ENCODE data around the gene SLF2. TPM values are rescaled to one million over a fixed set of nuclear protein-coding genes. Genes with fewer than 3 reads are reported as not detected.
"Not testable (repeated sequence)": the region's sequence is repeated elsewhere in the genome, so short reads cannot be mapped to it uniquely, and the experiment has no call there.

Gene SLF2
- total RNA-seq, 1 donor from 2014 or later, result 61.9 TPM

DNA sequence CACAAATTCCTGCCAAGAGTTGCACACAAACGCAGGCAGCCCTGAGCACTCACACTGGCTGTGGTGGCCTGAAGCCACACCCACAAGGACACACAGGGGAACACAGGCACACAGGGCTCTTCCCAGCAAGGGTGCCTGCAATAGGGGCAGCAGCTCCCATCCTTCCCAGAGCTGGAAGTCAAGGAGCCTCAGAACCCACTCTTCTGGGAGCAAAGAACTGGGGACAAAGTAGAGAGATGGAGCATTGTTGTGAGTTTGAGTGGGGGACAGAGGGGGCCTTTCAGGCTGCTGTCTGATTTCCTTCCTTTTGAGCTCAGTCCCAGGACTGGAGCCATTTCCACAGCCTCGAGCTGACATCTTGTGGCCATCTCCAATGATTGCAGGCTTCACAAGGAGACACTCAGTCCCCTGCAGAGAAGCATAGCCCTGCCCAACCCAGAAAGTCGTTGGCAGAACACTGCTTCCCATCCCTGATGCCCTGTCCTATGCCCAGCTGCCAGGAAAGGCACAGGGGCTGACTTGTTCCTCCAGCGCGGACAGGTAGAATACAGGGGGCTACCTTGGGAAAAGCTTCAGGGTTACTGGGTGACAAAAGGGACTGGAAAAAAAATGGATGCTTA lies 34.4 kb upstream of the SLF2 start:
- DNase-seq, result peak; percentile 26

DNA sequence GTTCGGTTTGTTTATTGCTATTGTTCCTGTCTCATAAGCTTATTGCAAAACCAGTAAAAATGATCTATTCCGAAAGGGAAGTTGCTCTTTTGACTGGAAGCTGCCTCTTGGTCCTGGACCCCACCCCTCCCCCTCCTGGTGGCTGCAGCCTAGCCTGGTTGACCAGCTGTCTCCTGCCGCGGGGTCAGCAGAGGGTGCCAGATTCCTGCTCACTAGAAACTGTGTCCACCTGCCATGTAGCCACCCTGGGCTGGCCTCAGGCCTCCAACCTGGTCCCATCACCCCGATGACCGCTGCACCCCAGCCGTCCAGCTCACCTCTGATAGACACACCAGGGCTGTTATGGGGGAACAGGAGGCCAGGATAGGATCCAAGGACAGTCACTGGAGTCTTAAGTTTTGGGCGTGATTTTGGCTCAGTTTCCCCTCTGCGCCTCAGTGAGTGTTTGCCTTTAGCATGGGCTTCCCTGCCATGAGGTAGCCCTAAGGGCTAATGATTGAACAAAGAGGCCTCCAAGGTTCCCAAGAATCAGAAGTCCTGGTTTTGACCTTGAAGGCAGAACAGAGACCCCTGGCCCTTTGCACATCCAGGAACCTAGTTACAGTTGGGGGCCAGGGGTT lies 32.9 kb upstream of the SLF2 start:
- no peak for DNase-seq

DNA sequence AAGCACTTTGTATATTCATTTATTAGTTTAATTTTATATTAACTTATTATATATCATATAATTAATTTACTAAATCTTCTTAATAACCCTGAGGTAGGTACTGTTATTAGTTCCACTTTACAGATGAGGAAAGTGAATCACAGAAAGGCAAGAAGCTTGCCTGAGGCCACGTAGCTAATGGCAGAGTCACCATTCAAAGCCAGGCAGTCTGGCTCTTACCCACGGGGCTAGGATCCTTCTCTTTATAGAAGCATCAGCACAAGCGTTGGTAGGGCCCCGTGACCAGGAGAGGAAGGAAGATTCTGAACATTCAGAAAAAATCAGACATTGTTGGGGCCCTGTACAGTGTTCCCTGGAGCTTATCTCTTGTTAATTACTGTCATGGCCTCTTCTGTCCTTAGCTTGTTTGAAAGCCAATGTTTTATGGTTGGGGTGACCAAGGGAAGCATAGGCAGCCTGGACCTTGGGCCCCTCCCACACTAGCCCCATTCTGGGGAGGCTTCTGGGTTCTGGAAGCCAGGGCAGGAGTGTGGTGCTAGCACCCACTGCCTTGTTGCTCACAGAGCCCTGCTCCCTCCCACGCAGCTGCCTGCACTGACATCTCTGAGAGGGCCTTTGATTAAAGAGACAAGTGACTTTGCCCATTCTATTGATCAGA lies 31.1 kb upstream of the SLF2 start:
- no peak for DNase-seq

DNA sequence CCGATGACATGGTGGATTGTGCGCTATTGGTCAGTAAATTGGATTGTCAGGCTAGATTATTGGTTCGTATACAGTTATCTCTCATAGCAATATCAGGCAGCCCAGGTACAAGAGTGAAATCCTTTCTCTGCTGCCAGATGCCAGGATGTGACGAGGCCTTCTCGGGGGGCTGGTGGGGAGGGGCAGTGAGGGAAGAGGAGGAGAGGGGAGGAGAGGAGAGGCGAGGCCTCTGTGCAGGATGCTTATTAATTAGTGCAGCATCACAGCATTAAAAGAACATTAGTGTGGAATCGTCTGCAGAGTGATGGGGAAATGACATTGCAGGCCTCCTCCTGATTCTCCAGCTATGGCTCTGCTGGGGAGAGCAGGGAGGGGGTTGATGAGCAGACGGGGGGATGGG lies 30.5 kb upstream of the SLF2 start:
- no peak for DNase-seq

DNA sequence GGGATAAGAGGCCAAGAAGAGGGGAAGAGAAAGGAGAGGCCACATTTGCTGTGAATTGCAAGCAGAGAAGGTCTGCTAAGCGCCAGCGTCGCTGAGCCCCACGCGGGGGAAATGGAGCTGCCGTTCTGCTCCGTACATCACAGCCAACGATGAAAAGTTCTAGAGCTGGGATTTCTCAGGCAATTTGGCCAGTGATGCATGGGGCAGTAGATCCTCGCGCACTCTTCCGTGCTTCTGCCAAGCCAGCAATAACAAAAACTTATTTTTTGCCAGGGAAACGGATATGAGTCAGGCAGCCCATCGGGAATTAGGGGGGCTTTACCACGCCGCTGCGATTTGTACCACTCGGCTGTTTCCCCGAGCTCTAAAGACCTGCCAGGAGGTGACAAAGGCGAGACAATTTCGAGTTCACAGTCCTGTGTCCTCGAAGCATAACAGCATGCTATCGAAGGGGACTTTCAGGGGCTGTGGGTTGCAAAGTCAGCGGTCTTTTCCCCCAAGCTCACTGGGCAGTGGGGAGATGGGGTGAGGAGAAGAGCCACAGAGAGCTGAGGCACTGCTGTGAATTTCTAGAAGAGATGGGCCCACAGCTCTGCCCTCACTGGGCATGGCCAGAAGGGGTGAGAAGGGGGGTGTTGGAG lies 30.0 kb upstream of the SLF2 start:
- no peak for DNase-seq

DNA sequence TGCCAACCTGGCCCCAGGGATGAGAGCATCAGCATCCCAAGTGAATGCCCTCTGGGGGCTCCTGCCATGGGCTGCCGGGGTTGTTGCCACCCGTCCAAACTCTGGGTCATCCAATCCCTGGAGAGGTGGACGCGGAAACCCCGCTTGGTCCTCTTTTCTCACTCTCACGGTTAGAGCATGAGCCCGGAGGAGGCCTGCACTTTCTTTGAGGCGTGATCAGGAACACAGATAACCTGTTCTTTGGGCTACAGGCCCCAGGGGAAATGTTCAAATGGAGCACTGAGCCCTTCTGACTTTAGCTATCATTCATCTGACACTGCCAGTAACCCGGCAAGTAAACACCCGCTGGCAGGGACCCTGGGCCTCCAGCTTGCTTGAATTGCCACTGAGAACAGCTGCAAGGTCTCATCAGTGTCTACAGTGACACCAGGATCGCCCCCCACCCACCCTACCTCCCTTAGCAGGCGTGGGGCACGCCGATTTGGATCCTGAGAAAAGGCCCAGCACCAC lies 29.4 kb upstream of the SLF2 start:
- no peak for DNase-seq

DNA sequence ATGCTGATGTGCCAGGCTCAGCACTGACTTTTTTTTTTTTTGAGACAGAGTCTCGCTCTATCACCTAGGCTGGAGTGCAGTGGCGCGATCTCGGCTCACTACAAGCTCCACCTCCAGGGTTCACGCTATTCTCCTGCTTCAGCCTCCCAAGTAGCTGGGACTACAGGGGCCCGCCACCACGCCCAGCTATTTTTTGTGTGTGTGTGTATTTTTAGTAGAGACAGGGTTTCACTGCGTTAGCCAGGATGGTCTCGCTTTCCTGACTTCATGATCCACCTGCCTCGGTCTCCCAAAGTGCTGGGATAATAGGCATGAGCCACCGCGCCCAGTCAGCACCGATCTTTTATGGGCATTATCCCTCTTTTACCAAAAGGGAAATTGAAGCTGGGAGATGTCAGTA lies 27.2 kb upstream of the SLF2 start:
- DNase-seq, result not testable (repeated sequence)

DNA sequence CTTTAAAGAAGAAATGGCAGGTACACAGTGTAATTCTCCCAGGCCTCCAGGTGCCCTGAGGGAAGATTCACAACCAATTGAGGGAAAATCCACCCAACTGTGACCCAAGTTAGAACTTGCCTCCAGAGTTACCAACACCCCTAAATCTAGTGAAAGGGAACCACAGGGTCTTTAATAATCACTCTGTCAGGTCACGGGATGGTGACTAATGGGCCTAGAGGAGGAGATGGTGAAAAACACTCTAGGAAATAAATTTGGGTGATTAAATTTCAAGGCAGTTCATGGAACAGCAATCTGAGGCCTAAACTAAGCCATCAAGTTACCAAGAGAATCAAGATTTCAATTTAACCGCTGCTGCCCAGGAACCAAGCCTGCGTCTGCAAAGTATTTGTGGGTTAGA lies 26.7 kb upstream of the SLF2 start:
- no peak for DNase-seq

DNA sequence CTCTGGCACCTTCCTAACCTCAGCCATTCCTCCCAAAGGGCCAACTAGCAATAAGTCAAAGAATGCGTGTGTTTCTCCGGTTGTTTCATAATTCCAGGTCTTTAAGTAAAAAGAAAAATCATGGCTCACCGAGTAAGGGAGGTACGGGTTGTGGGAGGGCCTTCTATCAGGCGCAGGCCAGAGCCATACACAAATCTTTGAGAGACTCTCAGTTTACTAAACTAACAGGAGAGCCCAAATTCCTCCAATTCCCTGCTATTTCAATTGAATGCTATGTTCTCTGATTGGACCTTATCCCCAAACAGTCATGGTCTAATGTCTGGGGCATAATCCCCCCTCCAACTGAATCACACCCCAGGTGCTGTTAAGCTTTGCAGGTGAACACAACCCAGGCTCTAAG lies 26.2 kb upstream of the SLF2 start:
- DNase-seq, result no peak

DNA sequence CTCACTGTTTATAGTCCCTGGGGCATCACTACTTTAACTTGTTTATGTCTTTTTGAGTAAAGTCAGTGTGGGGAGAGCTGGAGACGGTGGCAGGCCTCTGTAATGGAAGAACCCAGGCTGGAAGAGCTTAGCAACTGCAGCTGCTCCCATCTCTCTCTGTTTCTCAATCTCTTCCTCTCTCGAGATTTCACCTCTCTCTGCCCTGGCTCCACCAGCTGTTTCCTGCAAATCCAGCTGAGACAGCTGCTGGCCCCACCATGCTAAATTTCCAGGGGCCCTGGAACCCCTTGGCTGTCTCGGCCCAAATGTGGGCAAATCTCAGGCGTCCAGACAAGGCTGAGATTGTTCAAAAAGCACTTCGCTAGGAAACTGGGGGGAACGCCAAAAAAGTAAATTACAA lies 25.8 kb upstream of the SLF2 start:
- DNase-seq, result no peak

DNA sequence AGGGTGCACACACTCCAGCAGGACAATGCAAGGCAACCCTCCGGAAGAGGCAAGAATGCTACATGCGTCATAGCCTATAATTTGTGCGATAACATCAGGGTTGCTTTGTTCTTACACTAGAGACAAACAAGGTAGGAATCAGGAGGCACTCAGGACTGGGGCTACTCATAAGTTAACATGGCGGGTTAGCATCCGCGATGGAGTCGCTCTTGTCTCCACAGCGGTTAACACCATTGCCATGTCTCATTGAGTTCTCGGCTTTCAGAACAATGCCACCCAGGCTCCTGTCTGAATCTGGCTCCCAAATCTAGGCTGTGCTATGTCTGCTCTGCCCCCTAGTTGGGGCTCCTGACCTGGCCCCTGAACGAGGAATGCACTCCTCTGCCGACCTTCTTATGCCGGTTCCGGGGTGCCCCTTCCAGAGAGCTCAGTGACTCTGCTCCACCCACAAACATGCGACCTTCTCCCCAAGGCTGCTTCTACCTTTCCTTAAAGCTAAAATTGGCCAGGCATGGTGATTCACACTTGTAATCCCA lies 24.9 kb upstream of the SLF2 start:
- DNase-seq, result no peak

DNA sequence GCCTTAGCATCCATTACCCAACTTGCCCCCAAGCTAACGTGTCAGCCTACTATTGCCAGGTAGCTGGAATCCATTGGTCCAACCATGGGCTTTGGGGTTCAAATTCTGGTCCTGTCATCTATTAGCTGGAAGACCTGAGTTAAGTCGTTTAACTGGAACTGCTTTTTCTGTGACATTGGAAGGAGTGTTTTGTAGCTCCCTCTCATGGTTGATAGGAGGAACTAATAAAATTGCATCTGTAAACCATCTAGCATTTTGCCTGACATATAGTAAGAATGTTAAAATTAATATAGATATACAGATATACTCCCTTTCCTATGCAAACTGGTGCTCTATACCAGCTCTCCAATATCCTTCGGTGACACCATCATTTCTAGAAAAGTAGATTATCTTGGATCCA lies 23.8 kb upstream of the SLF2 start:
- DNase-seq, result no peak

DNA sequence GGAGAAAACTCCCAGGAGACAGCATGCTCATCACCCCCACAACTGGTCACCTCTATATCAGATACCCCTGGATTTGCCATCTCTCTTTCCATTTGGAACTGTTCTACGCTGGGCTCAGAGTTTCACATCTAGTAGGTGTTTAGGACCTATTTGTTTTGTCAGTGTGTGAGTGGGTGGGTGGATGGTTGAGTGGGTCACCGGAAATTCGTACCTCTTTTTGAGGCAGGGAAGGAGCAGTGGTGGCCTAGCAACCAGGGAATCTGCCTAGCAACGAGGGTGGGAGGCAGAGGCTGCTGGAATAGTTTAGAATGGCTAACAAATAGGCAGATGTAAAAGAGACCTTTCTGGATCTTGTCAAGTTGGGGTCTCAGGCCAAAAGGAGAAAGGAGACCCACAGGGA lies 23.2 kb upstream of the SLF2 start:
- no peak for DNase-seq

DNA sequence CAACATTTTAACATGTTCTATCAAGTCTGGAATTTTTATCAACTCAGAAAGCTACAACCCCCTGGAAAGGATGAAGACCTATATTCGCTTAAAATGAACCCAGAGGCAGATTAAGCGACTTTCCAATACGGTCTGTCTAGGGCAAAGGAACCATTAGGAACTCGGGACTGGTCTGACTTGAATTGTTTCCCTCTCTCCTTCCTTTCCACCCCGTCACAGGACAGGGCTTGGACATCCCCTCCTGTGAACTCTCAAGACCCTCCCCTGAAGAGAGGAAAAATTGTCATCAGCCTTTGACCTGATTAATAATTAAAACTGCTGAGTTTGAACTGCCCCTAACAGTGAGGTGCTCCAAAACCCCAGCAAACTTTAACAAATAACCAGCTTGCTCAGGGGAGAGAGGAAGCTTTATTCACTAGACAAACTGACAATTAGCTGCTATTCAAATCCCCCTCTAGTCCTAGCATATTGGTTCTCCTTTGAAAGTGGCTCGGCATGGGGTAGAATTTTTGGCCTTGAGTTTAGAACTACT lies 22.6 kb upstream of the SLF2 start:
- no peak for DNase-seq

DNA sequence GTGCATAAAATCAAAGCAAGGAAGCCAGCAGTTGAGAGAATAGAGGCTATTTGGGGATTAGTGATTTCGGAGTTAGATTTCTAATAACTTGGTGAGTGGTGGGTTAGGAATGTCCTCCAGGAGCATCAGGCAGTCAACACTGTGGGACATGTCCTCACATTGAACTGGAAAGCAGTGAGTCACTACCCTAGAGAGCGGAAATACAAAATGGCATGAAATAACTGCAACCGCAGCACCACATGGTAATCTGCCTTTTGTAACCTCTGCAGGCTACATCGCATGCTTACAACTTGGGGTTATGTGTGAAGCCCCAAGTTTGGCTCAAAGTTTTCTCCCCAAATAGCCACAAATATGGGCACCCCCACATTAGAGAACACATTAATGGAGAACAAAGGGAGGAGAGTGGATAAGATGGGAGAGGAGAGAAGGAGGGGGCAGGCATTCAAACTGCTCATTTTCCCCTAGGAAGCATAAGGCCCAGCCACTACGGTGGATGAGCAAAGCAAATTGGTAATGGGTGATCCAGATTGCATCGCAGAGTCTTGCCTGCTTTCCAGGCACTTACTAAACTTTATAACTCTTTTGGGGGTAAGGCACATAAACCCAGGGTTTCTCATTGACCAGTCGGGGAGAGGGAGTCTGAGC lies 22.0 kb upstream of the SLF2 start:
- DNase-seq, result no peak

DNA sequence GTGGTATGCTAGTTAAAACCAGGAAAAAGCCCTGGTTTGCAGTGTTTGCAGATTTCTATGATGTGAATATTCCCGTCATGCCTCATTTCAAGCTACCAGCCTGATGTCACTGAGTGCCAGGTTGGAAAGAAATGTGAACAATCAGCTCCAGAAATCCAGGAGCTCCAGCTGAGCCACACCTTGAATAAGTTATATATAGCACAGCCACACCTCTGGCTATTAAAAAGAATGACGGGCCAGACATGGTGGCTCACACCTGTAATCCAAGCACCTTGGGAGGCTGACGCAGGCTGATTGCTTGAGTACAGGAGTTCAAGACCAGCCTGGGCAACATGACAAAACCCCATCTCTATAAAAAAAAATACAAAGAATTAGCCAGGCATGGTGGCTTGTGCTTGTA lies 18.7 kb upstream of the SLF2 start:
- no peak for DNase-seq

DNA sequence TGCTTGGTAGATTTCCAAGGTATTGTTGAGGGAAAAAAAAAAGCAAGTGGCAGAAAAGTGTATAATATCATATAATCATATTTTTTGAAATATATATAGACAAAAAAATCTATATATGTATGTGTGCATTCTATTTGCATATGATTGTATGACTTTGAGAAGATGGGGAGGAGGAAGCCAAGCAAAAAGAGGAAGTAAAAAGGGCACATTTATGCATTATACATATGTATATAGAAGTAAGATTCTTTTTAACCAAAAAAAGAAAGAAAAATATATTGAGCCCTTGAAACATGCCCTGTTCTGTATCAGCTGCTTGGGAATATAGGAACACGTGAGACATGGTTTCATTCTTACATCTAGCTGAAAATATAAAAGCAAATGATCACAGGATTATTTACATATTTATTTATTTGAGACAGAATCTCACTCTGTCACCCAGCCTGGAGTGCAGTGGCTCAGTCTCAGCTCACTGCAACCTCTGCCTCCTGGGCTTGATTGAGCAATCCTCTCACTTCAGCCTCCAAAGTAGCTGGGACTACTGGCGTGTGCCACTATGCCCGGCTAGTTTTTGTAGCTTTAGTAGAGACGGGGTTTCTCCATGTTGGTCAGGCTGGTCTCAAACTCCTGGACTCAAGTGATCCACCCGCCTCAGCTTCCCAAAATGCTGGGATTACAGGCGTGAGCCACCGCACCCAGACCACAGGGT lies 18.0 kb upstream of the SLF2 start:
- no peak for DNase-seq

DNA sequence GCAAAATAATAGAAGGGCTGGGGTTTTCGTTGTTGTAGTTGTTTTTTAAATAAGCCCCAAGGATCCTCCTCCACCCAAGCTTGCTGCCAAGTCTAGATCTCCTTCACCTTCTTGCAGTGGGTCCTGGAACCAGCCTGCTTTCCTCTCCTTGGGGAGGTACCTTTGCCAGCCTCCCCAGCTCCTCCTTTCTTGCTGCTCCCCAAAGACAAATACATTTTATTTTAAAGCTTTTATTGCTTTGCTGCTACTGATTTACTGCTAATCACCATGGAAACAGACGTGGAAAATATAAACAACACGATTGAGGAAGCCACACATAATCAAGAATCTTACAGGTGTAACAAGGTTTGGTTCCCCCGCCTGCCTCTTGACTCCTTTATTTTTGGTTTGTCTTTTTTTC lies 17.4 kb upstream of the SLF2 start:
- DNase-seq, result no peak

DNA sequence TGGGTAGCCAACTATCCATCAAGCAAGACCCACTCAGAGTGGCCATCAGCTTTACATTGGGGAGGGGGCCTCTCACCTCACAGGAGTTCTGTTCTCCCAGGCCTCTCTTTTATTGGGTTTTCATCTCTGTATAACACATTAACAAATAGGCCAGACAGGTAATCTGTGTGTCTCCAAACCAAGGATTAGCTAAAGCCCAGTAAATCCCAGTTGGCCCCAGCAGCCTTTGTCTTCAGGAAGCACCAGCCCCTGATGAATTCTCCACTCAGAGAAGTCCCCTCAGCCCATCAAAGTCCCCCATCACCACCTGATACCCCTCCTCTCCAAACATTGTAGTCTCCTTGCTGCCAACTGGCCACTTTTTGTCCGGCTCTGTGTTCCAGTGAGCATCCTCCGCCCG lies 16.9 kb upstream of the SLF2 start:
- DNase-seq, result no peak

DNA sequence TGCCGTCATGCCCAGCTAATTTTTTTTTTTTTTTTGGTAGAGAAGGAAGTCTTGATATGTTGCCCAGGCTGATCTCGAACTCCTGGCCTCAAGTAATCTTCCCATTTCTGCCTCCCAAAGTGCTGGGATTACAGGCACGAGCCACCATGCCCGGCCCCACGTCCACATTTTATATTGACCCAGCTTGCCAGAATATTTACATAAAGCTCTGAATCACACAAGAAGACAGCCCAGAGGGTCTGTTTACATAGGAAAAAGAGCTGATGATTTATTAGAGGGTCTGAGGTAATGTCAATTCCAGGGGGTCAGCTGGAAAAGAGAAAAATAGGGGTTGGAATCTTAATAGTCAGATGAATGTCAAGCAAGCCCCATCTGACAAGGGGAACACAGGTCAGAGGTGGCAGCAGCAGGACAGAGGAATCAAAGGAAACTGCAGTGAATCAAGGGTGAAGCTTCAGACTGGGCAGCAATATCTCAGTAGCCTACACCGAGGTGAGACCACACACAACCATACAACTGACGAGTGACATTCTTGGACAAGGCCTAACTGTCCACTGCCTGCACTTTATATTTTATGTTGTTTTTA lies 15.8 kb upstream of the SLF2 start:
- no peak for DNase-seq

DNA sequence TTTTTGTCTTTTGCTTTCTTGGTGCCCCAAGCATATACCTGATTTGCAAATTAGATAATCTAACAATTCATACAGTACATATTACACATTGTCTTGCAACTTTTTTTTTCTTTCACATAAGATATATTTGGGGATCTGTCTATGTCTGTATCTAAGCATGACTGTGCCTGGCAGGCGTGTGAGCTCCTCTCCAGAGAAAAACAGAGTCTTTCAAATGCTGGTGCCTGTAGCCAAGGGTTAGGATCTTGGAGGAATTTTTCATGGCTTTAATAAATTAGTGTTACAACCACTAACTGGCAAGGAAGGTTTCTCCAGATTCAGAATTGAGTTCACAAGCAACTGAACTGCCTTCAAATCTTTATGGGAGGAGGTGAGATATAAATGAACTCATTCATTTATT lies 14.8 kb upstream of the SLF2 start:
- no peak for DNase-seq
